IMR-90 (cell line): ENCODE results near the gene PLEKHJ1. TPM values are rescaled to one million over a fixed set of nuclear protein-coding genes. Genes with fewer than 3 reads are reported as not detected.

Experiments
- ATAC-seq: fragments of 200-7000 bp; cut with Tn5 transposase; 2 replicates; pipeline ENCODE4 v1.9.1; 2020; ENCODE audit warnings: low read depth, mild to moderate bottlenecking, moderate library complexity
- BruUV-seq: library from RNA; stranded (reverse); fragments of 400-500 nt; replicated peaks from 2 replicates; lab custom pipeline; 2021; lab: Mats Ljungman, UMichigan
- CTCF ChIA-PET: fragments of 300-600 bp; formaldehyde crosslinking; extraction: SDS; loops from one replicate; lab custom pipeline; 2021; ENCODE audit warnings: antibody characterized with exemption; lab: Yijun Ruan, JAX
- POLR2A ChIA-PET: fragments of 300-600 bp; sonication (Branson Sonifier 250); formaldehyde crosslinking; loops from one replicate; lab custom pipeline; 2022; ENCODE audit warnings: antibody characterized with exemption; ENCODE audit not compliant: unreplicated experiment; lab: Charles Lee
- DNase-seq: peaks from one replicate; pipeline ENCODE4 v3.0.0; 2013
- H2AFZ ChIP-seq: replicated peaks from 2 replicates; pipeline ENCODE3; 2013; ENCODE audit warnings: low read length, mild to moderate bottlenecking; ENCODE audit not compliant: poor library complexity
- H2AK5ac ChIP-seq: 2 replicates; pipeline ENCODE4 v1.6.1; 2013; ENCODE audit warnings: low read depth, low read length, inconsistent platforms
- H2AK9ac ChIP-seq: replicated peaks from 2 replicates; pipeline ENCODE3; 2013; ENCODE audit warnings: mild to moderate bottlenecking, low read depth, low read length, moderate library complexity; ENCODE audit not compliant: poor library complexity
- H2BK120ac ChIP-seq: 2 replicates; pipeline ENCODE4 v1.6.1; 2013; ENCODE audit warnings: low read depth, low read length, inconsistent platforms
- H2BK15ac ChIP-seq: 3 replicates; pipeline ENCODE4 v1.6.1; 2013; ENCODE audit warnings: low read depth, low read length, inconsistent platforms
- H2BK20ac ChIP-seq: 2 replicates; pipeline ENCODE4 v1.6.1; 2013; ENCODE audit warnings: low read depth, mild to moderate bottlenecking, inconsistent platforms, low read length, moderate library complexity
- H2BK5ac ChIP-seq: 2 replicates; pipeline ENCODE4 v1.6.1; 2013; ENCODE audit warnings: mild to moderate bottlenecking, low read depth, low read length, inconsistent platforms; ENCODE audit not compliant: poor library complexity, severe bottlenecking
- H3K14ac ChIP-seq: replicated peaks from 2 replicates; pipeline ENCODE4 v1.6.1; 2013; ENCODE audit warnings: low read depth, low read length, inconsistent platforms
- H3K18ac ChIP-seq: 2 replicates; pipeline ENCODE4 v1.6.1; 2013; ENCODE audit warnings: low read depth, low read length, control low read depth
- H3K23ac ChIP-seq: 2 replicates; pipeline ENCODE4 v1.6.1; 2013; ENCODE audit warnings: low read depth, low read length, inconsistent platforms
- H3K27ac ChIP-seq: 2 replicates; pipeline ENCODE4 v1.5.1; 2013; ENCODE audit warnings: mild to moderate bottlenecking, control low read depth, low read length; ENCODE audit not compliant: insufficient read depth
- H3K27me3 ChIP-seq: 2 replicates; pipeline ENCODE4 v1.6.1; 2013; ENCODE audit warnings: low read length; ENCODE audit not compliant: control insufficient read depth, insufficient read depth
- H3K36me3 ChIP-seq: 2 replicates; pipeline ENCODE4 v1.6.1; 2013; ENCODE audit warnings: low read length, mixed read lengths; ENCODE audit not compliant: control insufficient read depth, insufficient read depth
- H3K4ac ChIP-seq: 2 replicates; pipeline ENCODE4 v1.6.1; 2013; ENCODE audit warnings: low read depth, low read length, inconsistent platforms
- H3K4me1 ChIP-seq: 2 replicates; pipeline ENCODE4 v1.6.1; 2013; ENCODE audit warnings: low read length, mixed read lengths; ENCODE audit not compliant: control insufficient read depth, insufficient read depth
- H3K4me2 ChIP-seq: 2 replicates; pipeline ENCODE4 v1.6.1; 2013; ENCODE audit warnings: low read depth, mild to moderate bottlenecking, control low read depth, low read length, moderate library complexity
- H3K4me3 ChIP-seq: 2 replicates; pipeline ENCODE4 v1.5.1; 2013; ENCODE audit warnings: low read depth, mild to moderate bottlenecking, control low read depth, low read length, moderate library complexity; ENCODE audit not compliant: insufficient read depth
- H3K56ac ChIP-seq: 2 replicates; pipeline ENCODE4 v1.6.1; 2013; ENCODE audit warnings: low read length, inconsistent platforms; ENCODE audit not compliant: insufficient read depth; ENCODE audit errors: extremely low read depth
- H3K79me1 ChIP-seq, 2 experiments: 2 replicates each; pipeline ENCODE4 v1.6.1; 2013; ENCODE audit warnings: low read length in 2 of 2, inconsistent platforms in 1 of 2, low read depth in 1 of 2
- H3K9ac ChIP-seq: 2 replicates; pipeline ENCODE4 v1.6.1; 2013; ENCODE audit warnings: low read depth, low read length, control low read depth
- H3K9me1 ChIP-seq: 2 replicates; pipeline ENCODE4 v1.6.1; 2013; ENCODE audit warnings: low read length, inconsistent platforms; ENCODE audit not compliant: insufficient read depth
- H3K9me3 ChIP-seq: 2 replicates; pipeline ENCODE4 v1.6.1; 2013; ENCODE audit warnings: low read length; ENCODE audit not compliant: control insufficient read depth, insufficient read depth
- H4K20me1 ChIP-seq: 2 replicates; pipeline ENCODE4 v1.6.1; 2013; ENCODE audit warnings: low read length, inconsistent platforms; ENCODE audit not compliant: insufficient read depth
- H4K5ac ChIP-seq: 2 replicates; pipeline ENCODE4 v1.6.1; 2013; ENCODE audit warnings: mild to moderate bottlenecking, low read depth, low read length, control low read depth
- H4K8ac ChIP-seq, 2 experiments: 2 replicates each; pipeline ENCODE4 v1.6.1; 2013; ENCODE audit warnings: low read depth in 2 of 2, low read length in 2 of 2, control low read depth in 1 of 2, inconsistent platforms in 1 of 2
- H4K91ac ChIP-seq: 2 replicates; pipeline ENCODE4 v1.6.1; 2013; ENCODE audit warnings: low read depth, low read length, inconsistent platforms; ENCODE audit not compliant: insufficient read depth
- CHD1 ChIP-seq: IDR thresholded peaks from 2 replicates; pipeline ENCODE4 v1.6.1; 2012; ENCODE audit warnings: low read depth, low read length, improper control_type of control experiment
- MAFK ChIP-seq: IDR thresholded peaks from 2 replicates; pipeline ENCODE4 v1.6.1; 2012; ENCODE audit warnings: low read depth, low read length, improper control_type of control experiment
- RAD21 ChIP-seq: IDR thresholded peaks from 2 replicates; pipeline ENCODE4 v1.6.1; 2012; ENCODE audit warnings: low read length, improper control_type of control experiment
- RFX5 ChIP-seq: IDR thresholded peaks from 2 replicates; pipeline ENCODE4 v1.8.0; 2012; ENCODE audit warnings: low read depth, mild to moderate bottlenecking, low read length, moderate library complexity
- WGBS, 2 experiments: methylation state at CpG; one replicate each; pipeline versions ENCODE4 v1.1.5 to v1.1.7; 2013; ENCODE audit warnings: missing lambda C conversion rate in 2 of 2; ENCODE audit not compliant: insufficient read length in 1 of 2; ENCODE audit errors: extremely low coverage in 2 of 2; 5-methylcytosine and 5-hydroxymethylcytosine counted together
- dilution Hi-C: fragments of 300-500 bp; cut with HindIII; formaldehyde crosslinking; loops from one replicate; pipeline ENCODE4 v1.14.3; 2018; ENCODE audit warnings: low sequenced_read_pairs; ENCODE audit not compliant: unreplicated experiment
- in situ Hi-C: fragments of 300-500 bp; cut with MboI; formaldehyde crosslinking; loops from 3 replicates; pipeline ENCODE4 v1.14.3; 2019; ENCODE audit warnings: low sequenced_read_pairs, inconsistent platforms, mixed read lengths
- intact Hi-C: fragments of 100-400 bp; cut with micrococcal nuclease; formaldehyde crosslinking; loops from 2 replicates; pipeline ENCODE4 v1.10.0; 2022
- polyA plus RNA-seq, 3 experiments: library from polyadenylated mRNA; depleted of rRNA; stranded (reverse); fragments of >200 nt; gene quantifications; 2 replicates each; pipeline ENCODE4 v1.2.3, GENCODE V29; 2012; ENCODE audit warnings: low replicate concordance in 1 of 3
- total RNA-seq: library from RNA; depleted of rRNA; stranded (reverse); fragments of >200 nt; gene quantifications from 2 replicates; pipeline ENCODE4 v1.2.3, GENCODE V29; 2012
- TF ChIP-seq, protein P1 (sequence below): fragments of 150-350 bp; IDR thresholded peaks from 2 replicates; pipeline ENCODE4 v1.6.1; 2017; ENCODE audit warnings: mild to moderate bottlenecking, antibody characterized with exemption, low read length, low read depth
- TF ChIP-seq, protein P2 (sequence below): conservative IDR thresholded peaks from 2 replicates; pipeline ENCODE4 v1.5.1; 2012; ENCODE audit warnings: mild to moderate bottlenecking, low read depth, low read length, improper control_type of control experiment

PLEKHJ1 gene
- total and polyA plus RNA-seq, 2 of the 4 experiments (the other 2 are of a cell fraction): 31.7 to 62.8 TPM

- no peak for TF ChIP-seq MAFK
- TF ChIP-seq CHD1: no peak
Measured at GRCh38 chr19:2249880-2250765, 14.0 kb upstream of the PLEKHJ1 start (continued).

DNA sequence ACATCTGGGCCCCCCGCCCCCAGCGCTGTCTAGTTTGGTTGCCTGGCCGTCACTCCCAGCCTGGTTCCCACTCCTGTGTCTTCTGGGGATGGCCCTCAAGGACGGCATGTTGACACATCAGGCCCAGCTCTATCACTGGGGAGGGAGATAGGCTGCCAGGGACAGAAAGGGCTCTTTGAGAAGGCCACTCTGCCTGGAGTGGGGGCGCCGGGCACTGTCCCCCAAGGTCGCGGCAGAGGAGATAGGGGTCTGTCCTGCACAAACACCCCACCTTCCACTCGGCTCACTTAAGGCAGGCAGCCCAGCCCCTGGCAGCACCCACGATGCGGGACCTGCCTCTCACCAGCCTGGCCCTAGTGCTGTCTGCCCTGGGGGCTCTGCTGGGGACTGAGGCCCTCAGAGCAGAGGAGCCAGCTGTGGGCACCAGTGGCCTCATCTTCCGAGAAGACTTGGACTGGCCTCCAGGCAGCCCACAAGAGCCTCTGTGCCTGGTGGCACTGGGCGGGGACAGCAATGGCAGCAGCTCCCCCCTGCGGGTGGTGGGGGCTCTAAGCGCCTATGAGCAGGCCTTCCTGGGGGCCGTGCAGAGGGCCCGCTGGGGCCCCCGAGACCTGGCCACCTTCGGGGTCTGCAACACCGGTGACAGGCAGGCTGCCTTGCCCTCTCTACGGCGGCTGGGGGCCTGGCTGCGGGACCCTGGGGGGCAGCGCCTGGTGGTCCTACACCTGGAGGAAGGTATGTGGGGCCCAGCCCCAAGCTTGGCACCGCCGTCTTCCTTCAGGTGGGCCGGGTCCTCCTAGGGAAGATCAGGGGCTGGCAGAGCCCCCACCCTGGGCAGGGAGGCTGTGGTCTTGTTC lies 13.1 kb upstream of the PLEKHJ1 start, which contains the start of gene AMH:
Gene AMH (plus strand): TSS at position 314 of the 857 bp plus-strand sequence. CDS start 10 bp downstream, at position 324.
- Histone ChIP-seq H3K9ac (no peak within 1 kb of the TSS), H3K18ac (no peak within 1 kb of the TSS), H3K56ac (no peak within 1 kb of the TSS), H3K27ac (no peak within 1 kb of the TSS), H3K9me3 (no peaks in the 10 kb centered on the region), H4K8ac (no peak within 1 kb of the TSS), H2BK20ac (no peak within 1 kb of the TSS), H3K4ac (no peak within 1 kb of the TSS), H3K14ac (no peak within 1 kb of the TSS), H2BK5ac (no peak within 1 kb of the TSS), H3K4me1 (peaks cover 4% of the 10 kb centered on the region; the same call in 1 of the 2 replicates), H2AK5ac (no peak within 1 kb of the TSS), H2AFZ (no peak within 1 kb of the TSS), H2BK120ac (no peak within 1 kb of the TSS), H3K23ac (no peak within 1 kb of the TSS), H4K5ac (no peak within 1 kb of the TSS), H2AK9ac (peak within 1 kb of the TSS; percentile 42), H3K4me3 (no peak within 1 kb of the TSS), H3K79me1 (peaks cover 0 to 16% of the 10 kb centered on the region in 2 experiments; a peak in 1 of 4 replicates), H3K9me1 (no peaks in the 10 kb centered on the region), H4K91ac (no peak within 1 kb of the TSS), H2BK15ac (no peak within 1 kb of the TSS), H3K27me3 (peaks cover 36% of the 10 kb centered on the region), H3K36me3 (peaks cover 43% of the 10 kb centered on the region), H3K4me2 (no peak within 1 kb of the TSS), H4K20me1 (peaks cover 51% of the 10 kb centered on the region)
- WGBS, 2 experiments: 75% methylated on average over 17 of the region's 27 CpGs; no CpG with 5 or more reads in 1 of the 2 experiments
- TF ChIP-seq, protein P1, sequence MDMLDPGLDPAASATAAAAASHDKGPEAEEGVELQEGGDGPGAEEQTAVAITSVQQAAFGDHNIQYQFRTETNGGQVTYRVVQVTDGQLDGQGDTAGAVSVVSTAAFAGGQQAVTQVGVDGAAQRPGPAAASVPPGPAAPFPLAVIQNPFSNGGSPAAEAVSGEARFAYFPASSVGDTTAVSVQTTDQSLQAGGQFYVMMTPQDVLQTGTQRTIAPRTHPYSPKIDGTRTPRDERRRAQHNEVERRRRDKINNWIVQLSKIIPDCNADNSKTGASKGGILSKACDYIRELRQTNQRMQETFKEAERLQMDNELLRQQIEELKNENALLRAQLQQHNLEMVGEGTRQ: no peak
- TF ChIP-seq MAFK (no peak), RAD21 (no peak), RFX5 (no peak)
- TF ChIP-seq, protein P2, sequence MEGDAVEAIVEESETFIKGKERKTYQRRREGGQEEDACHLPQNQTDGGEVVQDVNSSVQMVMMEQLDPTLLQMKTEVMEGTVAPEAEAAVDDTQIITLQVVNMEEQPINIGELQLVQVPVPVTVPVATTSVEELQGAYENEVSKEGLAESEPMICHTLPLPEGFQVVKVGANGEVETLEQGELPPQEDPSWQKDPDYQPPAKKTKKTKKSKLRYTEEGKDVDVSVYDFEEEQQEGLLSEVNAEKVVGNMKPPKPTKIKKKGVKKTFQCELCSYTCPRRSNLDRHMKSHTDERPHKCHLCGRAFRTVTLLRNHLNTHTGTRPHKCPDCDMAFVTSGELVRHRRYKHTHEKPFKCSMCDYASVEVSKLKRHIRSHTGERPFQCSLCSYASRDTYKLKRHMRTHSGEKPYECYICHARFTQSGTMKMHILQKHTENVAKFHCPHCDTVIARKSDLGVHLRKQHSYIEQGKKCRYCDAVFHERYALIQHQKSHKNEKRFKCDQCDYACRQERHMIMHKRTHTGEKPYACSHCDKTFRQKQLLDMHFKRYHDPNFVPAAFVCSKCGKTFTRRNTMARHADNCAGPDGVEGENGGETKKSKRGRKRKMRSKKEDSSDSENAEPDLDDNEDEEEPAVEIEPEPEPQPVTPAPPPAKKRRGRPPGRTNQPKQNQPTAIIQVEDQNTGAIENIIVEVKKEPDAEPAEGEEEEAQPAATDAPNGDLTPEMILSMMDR: no peak
- BruUV-seq: no TSS peak
- ChIA-PET CTCF (no interaction called here), POLR2A (no interaction called here)
- intact Hi-C loops: no loop called here
- ATAC-seq (no peak; the same call in 1 of the 2 replicates), DNase-seq (no peak)
- dilution Hi-C loops: no loop called here
- in situ Hi-C loops: no loop called here
